Measurements from ENCODE around the gene KANK3.
"Not testable (repeated sequence)": the region's sequence is repeated elsewhere in the genome, so short reads cannot be mapped to it uniquely, and the experiment has no call there.

The KANK3 gene

DNA sequence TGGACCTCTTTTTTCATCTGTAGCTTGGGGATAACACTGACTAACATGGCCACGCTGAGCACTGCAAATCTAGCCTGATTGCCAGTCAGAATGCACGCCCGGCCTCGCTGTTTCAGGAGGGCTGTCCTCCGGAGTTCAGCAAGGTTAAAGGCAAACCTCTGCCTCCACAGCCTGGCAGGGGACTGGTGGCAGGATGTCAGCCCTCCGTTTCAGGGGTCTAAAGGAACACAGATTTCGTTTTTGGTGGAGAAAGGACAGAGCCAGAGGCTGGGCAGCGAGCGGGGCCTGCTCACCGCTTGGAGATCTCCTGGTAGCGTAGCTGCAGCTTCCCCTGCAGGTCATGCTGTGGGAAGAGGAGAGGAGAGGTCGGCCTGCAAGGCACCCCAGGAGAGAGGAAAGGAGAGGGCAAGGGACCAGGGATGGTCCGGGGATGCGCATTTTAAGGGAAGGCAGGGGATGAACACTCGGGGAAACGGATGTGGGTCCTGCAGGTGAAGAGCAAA is 22.4 kb downstream of the KANK3 start:
- Histone ChIP-seq H3K4me1 (ENCODE audit: insufficient read depth, low read length) (peaks cover 13% of the 10 kb centered on the region; the same call in 1 of the 2 replicates), H3K9ac (ENCODE audit: low read depth, low read length) (peak overlapping the region; percentile 98), H3K4me3 (ENCODE audit: low read length) (peak overlapping the region; percentile 93), H3K36me3 (ENCODE audit: insufficient read depth, low read depth, low read length) (peaks cover 38% of the 10 kb centered on the region), H3K27me3 (ENCODE audit: insufficient read depth, low read length) (no peaks in the 10 kb centered on the region), H3K27ac (ENCODE audit: low read length) (peak overlapping the region; percentile 72), H3K9me3 (ENCODE audit: insufficient read depth, low read depth, low read length) (no peaks in the 10 kb centered on the region)

DNA sequence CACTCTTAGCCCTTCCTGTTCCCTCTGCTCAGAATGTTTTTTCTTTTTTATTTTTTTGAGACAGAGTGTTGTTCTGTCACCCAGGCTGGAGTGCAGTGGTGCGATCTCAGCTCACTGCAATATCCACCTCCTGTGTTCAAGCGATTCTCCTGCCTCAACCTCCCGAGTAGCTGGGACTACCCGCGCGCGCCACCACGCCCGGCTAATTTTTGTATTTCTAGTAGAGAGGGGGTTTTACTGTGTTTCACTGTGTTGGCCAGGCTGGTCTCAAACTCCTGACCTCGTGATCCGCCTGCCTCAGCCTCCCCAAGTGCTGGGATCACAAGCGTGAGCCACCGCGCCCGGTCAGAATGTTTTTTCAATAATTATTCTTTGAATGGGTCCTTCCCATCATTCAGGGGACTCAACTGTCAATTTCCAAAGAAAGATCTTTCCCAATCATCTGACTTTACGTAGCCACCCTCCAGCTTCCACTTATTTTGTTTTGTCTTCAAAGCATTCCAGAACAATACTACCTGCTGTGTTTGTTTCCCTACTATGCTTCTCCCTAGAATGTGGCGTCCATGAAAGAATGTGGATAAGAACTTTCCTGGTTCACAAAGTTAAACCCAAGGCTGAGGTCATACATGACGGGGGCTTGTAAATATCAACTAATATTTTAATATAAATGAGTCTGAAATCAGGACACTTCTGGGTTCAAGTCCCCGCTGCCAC is 23.1 kb downstream of the KANK3 start:
- no peaks in the 10 kb centered on the region for H3K27me3 ChIP-seq (ENCODE audit: insufficient read depth, low read length)
- H3K4me3 ChIP-seq (ENCODE audit: low read length), result peak overlapping the region; percentile 93
- peaks cover 45% of the 10 kb centered on the region for H3K36me3 ChIP-seq (ENCODE audit: insufficient read depth, low read depth, low read length)
- H3K9ac ChIP-seq (ENCODE audit: low read depth, low read length), result peak overlapping the region; percentile 98
- H3K9me3 ChIP-seq (ENCODE audit: insufficient read depth, low read depth, low read length), result no peaks in the 10 kb centered on the region
- H3K27ac ChIP-seq (ENCODE audit: low read length), result no peak overlapping the region
- peaks cover 13% of the 10 kb centered on the region; the same call in 1 of the 2 replicates for H3K4me1 ChIP-seq (ENCODE audit: insufficient read depth, low read length)

DNA sequence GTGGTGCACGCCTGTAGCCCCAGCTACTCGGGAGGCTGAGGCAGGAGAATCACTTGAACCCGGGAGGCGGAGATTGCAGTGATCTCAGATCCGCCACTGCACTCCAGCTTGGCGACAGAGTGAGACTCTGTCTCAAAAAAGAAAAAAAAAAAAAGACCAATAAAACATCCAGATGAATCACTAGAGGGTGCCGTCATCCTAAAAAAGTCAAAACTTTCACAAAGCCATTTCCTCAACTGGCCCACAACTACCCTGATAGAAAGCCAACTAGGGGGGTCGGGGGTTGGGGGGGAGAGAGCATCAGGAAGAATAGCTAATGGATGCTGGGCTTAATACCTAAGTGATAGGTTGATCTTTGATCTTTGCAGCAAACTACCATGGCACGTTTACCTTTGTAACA is 24.2 kb downstream of the KANK3 start:
- Histone ChIP-seq H3K36me3 (ENCODE audit: insufficient read depth, low read depth, low read length) (peaks cover 50% of the 10 kb centered on the region), H3K4me1 (ENCODE audit: insufficient read depth, low read length) (peaks cover 13% of the 10 kb centered on the region; the same call in 1 of the 2 replicates)
- not testable (repeated sequence) for H3K4me3 ChIP-seq (ENCODE audit: low read length); H3K9ac ChIP-seq (ENCODE audit: low read depth, low read length); H3K27ac ChIP-seq (ENCODE audit: low read length); H3K27me3 ChIP-seq (ENCODE audit: insufficient read depth, low read length); H3K9me3 ChIP-seq (ENCODE audit: insufficient read depth, low read depth, low read length)

DNA sequence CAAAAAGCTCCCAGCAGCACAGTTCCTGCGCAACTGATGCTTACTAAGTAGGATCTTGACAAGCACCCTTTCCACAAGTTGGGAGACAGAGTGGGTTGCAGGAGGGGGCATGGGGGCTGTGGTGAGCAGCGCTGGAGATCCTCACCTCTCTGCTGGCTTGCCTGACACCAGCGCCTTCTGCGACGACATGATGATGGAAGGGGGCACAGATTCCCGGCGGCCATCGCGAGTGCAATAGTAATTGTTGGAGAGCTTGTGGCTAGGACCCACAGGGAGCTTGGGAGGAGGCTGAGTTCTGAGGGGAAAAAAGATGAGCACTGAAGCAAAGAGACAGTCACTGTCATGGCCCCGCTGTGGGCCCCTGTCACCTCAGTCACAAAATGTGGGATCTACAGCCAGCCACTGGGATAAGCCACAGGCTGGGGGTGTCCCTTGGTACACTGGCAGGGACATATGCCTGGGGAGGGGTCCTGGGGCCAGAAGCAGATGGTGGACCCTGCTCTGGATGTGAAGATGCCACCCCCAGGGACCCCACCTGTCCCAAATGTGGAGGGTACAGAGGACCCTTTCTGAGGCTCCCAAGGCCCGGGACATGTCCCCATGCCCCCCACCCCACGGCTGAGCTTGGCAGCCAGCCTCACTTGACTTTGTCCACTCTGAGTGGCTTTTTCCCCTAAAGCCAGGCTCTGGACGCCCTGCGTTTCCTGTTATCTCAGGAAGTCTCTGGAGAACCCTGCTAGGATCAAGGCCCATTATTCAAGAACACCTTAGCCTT is 26.5 kb downstream of the KANK3 start:
- H3K36me3 ChIP-seq (ENCODE audit: insufficient read depth, low read depth, low read length), result peaks cover 43% of the 10 kb centered on the region
- H3K9ac ChIP-seq (ENCODE audit: low read depth, low read length), result peak overlapping the region; percentile 59; the same call in 1 of the 2 replicates
- H3K9me3 ChIP-seq (ENCODE audit: insufficient read depth, low read depth, low read length), result no peaks in the 10 kb centered on the region

DNA sequence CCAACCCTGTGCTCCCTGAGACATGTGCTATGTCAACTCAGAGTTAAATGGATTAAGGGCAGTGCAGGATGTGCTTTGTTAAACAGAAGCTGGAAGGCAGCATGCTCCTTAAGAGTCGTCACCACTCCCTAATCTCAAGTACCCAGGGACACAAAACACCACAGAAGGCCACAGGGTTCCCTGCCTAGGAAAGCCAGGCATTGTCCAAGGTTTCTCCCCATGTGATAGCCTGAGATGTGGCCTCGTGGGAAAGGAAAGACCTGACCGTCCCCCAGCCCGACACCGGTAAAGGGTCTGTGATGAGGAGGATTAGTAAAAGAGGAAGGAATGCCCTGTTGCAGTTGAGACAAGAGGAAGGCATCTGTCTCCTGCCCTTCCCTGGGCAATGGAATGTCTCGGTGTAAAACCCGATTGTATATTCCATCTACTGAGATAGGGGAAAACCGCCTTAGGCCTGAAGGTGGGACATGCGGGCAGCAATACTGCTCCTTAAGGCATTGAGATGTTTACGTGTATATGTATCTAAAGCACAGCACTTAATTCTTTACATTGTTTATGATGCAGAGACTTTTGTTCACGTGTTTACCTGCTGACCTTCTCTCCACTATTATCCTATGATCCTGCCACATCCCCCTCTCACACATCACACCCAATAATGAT is 28.0 kb downstream of the KANK3 start:
- not testable (repeated sequence) for H3K27ac ChIP-seq (ENCODE audit: low read length); H3K9ac ChIP-seq (ENCODE audit: low read depth, low read length); H3K27me3 ChIP-seq (ENCODE audit: insufficient read depth, low read length); H3K4me1 ChIP-seq (ENCODE audit: insufficient read depth, low read length); H3K9me3 ChIP-seq (ENCODE audit: insufficient read depth, low read depth, low read length); H3K4me3 ChIP-seq (ENCODE audit: low read length)
- H3K36me3 ChIP-seq (ENCODE audit: insufficient read depth, low read depth, low read length), result peaks cover 54% of the 10 kb centered on the region

More for the DNA sequence above, 26.5 kb downstream of the KANK3 start:
- Histone ChIP-seq H3K27ac (ENCODE audit: low read length) (peak overlapping the region; percentile 33), H3K4me3 (ENCODE audit: low read length) (no peak overlapping the region), H3K4me1 (ENCODE audit: insufficient read depth, low read length) (peaks cover 4% of the 10 kb centered on the region; the same call in 1 of the 2 replicates), H3K27me3 (ENCODE audit: insufficient read depth, low read length) (no peaks in the 10 kb centered on the region)

DNA sequence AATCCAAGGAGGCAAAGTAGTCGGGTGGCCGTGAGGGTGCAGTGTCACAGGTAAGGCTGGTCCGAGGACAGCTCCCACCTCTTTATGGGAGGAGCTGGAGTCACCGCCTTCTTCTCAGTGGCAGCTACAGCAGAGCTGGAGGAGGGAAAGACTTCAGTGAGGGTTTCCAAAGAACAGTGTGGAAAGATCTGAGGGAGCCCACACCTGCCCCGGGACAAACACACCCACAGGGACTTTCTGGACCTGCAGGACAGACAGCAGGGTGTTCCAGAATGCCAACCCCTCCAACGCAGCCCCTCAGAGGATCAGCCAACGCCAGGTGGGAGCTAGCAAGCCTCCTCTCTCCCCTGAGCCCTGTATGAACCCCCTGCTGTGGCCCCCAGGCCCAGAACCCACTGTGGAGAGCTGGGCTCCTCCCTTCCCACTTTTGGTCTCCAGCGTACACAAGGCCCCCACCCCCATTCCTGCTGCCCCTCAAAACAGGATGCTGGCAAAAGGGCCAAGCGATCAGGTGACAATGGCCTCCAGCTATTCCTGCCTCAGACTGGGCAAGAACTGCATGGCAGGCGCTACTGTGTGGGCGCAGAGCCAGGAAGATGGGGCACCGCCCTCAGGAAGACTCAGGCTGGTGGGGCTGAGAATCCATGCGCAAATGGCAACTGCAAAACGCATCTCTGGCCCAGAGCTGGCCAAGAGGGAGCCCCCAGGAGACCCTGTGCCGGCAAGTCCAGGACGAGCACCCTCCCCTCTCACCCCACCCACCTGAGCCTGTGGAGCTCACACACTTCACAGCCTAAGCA is 31.4 kb downstream of the KANK3 start:
- Histone ChIP-seq H3K36me3 (ENCODE audit: insufficient read depth, low read depth, low read length) (peaks cover 59% of the 10 kb centered on the region), H3K4me3 (ENCODE audit: low read length) (no peak overlapping the region), H3K27me3 (ENCODE audit: insufficient read depth, low read length) (no peaks in the 10 kb centered on the region), H3K4me1 (ENCODE audit: insufficient read depth, low read length) (peaks cover 1% of the 10 kb centered on the region; the same call in 1 of the 2 replicates), H3K9me3 (ENCODE audit: insufficient read depth, low read depth, low read length) (no peaks in the 10 kb centered on the region), H3K9ac (ENCODE audit: low read depth, low read length) (no peak overlapping the region), H3K27ac (ENCODE audit: low read length) (no peak overlapping the region)

DNA sequence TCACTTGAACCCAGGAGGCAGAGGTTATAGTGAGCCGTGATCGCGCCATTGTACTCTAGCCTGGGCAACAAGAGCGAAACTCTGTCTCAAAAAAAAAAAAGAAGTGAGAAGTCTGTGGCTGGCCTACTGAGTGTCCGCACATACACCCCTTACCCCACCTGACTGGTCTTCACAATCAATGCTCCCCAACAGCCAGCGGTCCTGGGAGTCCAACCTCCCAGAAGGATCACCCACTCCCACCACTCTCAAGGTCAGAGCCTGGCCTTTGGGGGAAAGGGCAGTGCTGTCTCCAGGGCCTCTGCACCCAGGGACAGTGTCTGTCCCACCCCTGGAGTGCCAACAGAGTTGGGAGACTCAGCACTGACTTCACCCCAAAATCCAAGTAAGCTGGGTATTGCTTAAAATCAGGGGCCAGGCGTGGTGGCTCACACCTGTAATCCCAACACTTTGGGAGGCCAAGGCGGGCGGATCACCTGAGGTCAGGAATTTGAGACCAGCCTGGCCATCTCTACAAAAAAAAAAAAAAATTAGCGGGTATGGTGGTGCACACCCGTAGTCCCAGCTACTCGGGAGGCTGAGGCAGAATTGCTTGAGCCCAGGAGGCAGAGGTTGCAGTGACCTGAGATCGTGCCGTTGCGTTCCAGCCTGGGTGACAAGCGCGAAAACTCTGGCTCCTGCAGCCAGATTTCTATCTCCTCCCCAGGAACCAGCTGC is 32.6 kb downstream of the KANK3 start:
- H3K36me3 ChIP-seq (ENCODE audit: insufficient read depth, low read depth, low read length), result peaks cover 49% of the 10 kb centered on the region

DNA sequence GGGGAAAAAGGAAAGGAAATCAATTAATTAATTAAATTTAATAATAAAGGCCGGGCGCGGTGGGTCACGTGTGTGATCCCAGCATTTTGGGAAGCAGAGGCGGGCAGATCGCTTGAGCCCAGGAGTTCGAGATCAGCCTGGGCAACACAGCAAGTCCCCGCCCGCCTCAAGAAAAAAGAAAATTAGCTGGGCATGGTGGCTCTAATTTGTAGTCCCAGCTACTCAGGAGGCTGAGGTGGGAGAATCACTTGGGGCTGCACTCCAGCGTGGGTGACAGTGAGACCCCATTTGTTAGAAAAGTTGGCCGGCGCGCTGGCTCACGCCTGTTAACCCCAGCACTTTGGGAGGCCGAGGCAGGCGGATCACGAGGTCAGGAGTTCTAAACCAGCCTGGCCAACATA is 34.2 kb downstream of the KANK3 start:
- H3K4me3 ChIP-seq (ENCODE audit: low read length), result peak overlapping the region; percentile 92
- no peaks in the 10 kb centered on the region for H3K9me3 ChIP-seq (ENCODE audit: insufficient read depth, low read depth, low read length)
- H3K9ac ChIP-seq (ENCODE audit: low read depth, low read length), result no peak overlapping the region; the same call in 1 of the 2 replicates
- H3K27ac ChIP-seq (ENCODE audit: low read length), result no peak overlapping the region
- H3K27me3 ChIP-seq (ENCODE audit: insufficient read depth, low read length), result no peaks in the 10 kb centered on the region
- peaks cover 35% of the 10 kb centered on the region for H3K36me3 ChIP-seq (ENCODE audit: insufficient read depth, low read depth, low read length)
- no peaks in the 10 kb centered on the region for H3K4me1 ChIP-seq (ENCODE audit: insufficient read depth, low read length)

More for the DNA sequence above, 32.6 kb downstream of the KANK3 start:
- H3K4me3 ChIP-seq (ENCODE audit: low read length), result no peak overlapping the region
- H3K9me3 ChIP-seq (ENCODE audit: insufficient read depth, low read depth, low read length), result no peaks in the 10 kb centered on the region
- H3K9ac ChIP-seq (ENCODE audit: low read depth, low read length), result no peak overlapping the region
- no peaks in the 10 kb centered on the region for H3K4me1 ChIP-seq (ENCODE audit: insufficient read depth, low read length)
- no peaks in the 10 kb centered on the region for H3K27me3 ChIP-seq (ENCODE audit: insufficient read depth, low read length)
- no peak overlapping the region for H3K27ac ChIP-seq (ENCODE audit: low read length)

DNA sequence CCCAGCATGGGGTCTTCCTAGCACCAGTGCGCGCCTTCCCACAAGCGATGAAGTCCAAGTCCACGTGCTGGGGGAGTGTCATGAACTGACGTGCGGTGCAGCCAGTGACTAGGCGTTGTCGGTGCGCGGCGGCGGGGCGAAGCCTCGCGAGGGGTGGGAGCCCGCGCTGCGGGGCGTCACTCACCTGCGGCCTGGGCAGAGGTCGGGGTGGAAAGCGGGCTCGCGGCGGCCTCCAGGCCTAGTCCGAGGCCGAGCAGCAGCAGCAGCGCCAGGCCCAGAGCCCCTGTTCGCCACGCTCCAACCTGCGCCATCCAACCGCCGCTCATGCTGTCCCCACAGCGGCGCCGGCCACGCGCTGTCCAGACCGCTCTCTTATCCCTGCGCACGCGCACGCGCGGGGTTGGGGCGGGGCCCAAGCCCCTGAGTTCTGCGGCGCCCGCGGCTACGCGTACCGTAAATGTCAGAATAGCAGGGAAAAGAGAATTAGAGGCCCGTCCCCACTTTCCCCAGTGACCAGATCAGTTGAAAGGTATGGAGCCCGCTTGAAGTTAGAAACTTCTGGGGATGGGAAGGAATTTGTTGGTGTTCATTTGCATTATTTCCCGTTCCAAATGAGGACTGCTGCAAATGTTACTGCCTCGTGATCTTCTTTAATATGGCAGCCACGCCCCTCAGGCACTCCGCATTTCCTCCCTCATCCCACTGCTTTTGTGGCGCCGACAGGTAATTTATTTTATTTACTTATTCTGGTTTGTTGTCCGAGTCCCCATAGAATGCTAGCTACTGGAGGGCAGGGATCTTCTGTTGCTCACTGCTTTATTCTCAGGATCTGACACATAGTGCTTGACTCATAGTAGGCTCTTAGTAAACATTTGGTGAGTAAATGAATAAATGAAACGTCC is 34.8 kb downstream of the KANK3 start, which contains the start of gene CD320:
Gene CD320, minus strand, starts transcription at position 394 of the 902 bp plus-strand sequence. Its CDS starts 68 bp downstream, at position 326.
- peaks cover 30% of the 10 kb centered on the region for H3K36me3 ChIP-seq (ENCODE audit: insufficient read depth, low read depth, low read length)
- no peaks in the 10 kb centered on the region for H3K4me1 ChIP-seq (ENCODE audit: insufficient read depth, low read length)
- no peaks in the 10 kb centered on the region for H3K9me3 ChIP-seq (ENCODE audit: insufficient read depth, low read depth, low read length)
- no peak within 1 kb of the TSS for H3K27ac ChIP-seq (ENCODE audit: low read length)
- peak within 1 kb of the TSS; percentile 92 for H3K4me3 ChIP-seq (ENCODE audit: low read length)
- H3K27me3 ChIP-seq (ENCODE audit: insufficient read depth, low read length), result no peaks in the 10 kb centered on the region
- peak within 1 kb of the TSS; percentile 91 for H3K9ac ChIP-seq (ENCODE audit: low read depth, low read length)
